Urothelium cell line (cell line): Measurements from ENCODE around the gene BEST1.
"Not testable (repeated sequence)": the region's sequence is repeated elsewhere in the genome, so short reads cannot be mapped to it uniquely, and the experiment has no call there.

Source experiments
- DNase-seq: peaks from one replicate; pipeline ENCODE4 v3.0.0; 2011; ENCODE audit warnings: low spot score, mixed read lengths
- FAIRE-seq: peaks from 2 replicates; lab custom pipeline; 2011; peaks lifted over from hg19 to GRCh38; lab: Jason Lieb, UNC

Gene BEST1

DNA sequence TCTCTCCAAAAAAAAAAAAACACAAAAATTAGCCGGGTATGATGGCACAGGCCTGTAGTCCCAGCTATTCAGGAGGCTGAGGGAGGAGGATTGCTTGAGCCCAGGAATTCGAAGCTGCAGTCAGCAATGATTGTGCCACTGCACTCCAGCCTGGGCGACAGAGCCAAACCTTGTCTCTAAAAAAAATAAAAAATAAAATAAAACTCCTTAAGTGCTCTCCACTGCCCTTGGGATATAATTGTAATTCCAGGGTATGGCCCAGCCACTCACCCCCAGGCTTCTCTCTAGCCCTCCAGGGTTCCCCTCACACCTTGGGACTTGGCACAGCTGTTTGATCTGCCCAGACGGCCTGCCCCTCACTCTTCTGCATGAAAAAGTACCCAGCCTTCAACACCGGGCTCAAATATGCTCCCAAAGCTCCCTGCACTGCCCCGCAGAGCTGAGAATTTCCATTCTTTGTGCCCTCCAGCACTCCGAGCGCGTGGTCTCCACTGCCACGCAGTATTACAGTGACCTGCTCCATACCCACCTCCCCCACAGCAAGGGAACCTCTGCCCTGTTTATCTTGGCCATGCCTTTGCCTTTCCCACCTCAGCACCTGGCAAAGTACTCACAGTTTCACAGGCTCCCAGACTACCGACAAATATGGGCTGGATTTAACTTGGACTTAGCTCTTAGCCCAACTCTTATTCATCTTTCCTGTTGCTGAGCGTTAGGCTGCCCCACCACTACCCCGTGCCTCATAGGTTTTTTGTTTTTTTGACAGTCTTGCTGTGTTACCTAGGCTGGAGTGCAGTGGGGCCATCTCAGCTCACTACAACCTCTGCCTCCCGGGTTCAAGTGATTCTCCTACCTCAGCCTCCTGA is 24.8 kb downstream of the BEST1 start:
- FAIRE-seq = no peak
- DNase-seq = no peak

DNA sequence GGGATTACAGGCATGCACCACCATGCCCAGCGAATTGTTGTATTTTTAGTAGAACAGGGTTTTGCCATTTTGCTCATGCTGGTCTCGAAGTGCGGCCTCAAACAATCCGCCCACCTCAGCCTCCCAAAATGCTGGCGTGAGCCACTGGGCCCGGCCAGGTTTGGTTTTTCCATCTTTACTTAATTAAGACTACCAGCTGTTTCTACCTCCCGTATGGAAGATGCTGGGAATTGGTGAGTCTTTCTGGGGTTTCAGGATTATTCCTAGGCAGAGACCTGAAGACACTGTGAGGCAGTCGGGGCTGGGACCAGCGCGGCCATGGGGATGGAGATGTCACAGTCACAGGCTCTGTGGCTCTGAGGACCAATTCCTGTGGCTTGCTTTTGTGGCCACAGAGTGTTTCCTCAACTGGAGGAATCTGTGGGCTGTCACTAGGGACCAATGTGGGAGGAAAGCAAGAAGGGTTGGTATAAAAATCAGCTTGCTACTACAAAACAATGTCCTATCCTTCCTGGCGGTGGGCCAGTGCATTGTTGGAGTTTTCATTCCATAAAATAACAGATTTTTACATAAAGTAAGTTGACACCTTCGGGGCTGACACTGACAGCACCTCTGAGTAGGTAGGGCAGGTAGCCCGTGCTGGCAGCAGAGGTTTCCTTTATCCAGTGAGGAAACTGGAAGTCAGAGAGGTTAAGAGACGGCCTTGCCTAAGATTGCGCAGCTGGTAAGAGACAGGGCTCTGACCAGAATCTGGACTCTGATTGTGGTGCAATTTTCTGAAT is 25.7 kb downstream of the BEST1 start:
- DNase-seq (no peak), FAIRE-seq (no peak)

DNA sequence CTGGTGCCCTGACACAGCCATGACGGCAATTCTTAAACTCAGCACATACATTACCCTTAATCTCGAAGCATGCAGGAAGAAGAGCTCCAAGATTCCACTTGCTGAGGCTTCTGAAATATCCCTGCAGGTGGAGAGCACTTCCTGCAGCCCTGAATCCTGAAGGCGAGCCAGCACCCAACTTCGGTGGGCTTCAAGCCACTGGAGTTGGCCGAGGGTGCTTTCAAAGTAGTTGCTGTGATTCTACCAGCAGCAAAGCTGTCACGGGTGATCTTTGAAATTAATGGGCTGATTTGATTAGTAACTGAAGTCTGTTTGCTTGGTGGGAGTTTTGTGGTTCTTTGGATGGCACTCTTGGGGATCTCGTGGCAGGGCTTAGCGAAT is 26.3 kb downstream of the BEST1 start:
- FAIRE-seq (no peak), DNase-seq (no peak)

DNA sequence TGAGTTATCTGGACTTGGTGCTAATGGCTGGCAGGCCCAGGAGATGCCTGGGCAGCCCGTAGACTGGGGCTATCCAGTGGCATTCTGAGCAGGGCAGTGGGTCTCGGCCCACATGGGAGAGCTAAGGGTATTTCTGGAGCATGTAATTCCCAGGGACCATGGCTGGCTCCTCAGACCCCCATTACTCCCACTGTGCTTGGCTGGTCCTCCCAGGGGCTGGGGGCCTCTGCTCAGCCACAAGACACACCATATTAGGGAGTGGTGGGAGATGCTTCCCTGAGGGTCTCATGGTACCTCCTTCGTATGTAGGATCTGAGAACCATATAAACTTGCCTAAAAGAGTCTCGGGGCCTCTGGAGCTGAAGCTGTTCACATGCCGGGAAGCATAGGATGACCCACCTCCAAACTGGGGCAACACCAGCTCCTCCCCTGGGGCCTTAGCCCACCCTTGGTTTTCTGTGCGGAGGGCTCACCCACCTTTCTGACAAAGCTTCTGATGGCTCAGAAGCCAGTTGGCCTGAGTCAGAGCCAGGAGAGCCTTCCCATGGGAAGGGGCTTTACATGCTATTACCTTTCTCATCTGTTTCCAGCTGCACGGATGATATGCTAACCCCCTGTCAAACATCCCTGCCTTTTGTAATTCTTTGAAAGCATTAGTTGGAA is 26.8 kb downstream of the BEST1 start:
- no peak for FAIRE-seq

DNA sequence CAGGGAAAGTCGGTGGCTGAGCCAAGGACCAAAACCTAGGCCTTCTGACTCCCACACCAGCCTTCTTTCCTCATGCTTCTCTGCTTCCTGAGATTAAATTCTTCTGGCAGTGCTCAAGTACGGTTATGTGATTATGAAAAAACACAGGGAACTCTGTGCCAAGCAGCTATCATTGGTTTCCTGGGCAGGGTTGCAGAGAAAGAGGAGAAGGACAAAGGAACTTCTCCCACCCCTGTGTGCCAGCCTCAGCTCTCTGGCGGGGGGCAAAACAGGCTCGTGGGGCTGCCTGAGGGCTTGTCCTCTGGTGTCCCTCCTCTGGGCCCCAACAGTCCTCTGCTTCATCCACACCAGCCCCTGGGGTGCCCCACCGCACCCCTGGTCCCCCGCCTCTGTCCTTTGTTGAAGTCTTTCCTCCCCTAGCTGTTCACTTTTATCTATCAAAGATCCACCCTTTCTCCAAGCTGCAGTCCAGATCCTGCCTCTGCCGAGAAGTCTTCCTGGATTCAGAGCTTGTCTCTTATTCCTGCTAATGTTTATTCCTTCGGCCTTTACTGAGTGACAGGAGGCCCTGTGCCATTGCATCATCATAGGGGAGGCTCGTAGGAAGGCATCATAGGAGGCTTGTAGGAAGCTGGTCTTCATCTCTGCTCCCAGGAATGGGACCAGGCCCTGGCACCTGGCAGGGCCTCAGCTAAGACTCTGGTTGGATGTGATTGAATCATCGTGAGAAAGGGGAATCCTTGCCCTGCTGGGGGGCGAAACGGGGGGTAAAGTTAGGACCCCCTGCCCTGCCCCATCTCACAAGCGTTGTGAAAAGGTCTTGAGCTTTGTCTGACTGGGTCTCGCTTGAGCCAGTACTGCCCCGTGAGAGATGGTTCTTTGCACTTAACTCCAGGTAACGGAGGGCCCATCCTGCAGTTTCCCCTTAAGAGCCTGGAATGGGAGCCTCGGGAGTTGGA is 28.8 kb downstream of the BEST1 start:
- DNase-seq (no peak), FAIRE-seq (no peak)

More for the DNA sequence above, 26.8 kb downstream of the BEST1 start:
- no peak for DNase-seq

DNA sequence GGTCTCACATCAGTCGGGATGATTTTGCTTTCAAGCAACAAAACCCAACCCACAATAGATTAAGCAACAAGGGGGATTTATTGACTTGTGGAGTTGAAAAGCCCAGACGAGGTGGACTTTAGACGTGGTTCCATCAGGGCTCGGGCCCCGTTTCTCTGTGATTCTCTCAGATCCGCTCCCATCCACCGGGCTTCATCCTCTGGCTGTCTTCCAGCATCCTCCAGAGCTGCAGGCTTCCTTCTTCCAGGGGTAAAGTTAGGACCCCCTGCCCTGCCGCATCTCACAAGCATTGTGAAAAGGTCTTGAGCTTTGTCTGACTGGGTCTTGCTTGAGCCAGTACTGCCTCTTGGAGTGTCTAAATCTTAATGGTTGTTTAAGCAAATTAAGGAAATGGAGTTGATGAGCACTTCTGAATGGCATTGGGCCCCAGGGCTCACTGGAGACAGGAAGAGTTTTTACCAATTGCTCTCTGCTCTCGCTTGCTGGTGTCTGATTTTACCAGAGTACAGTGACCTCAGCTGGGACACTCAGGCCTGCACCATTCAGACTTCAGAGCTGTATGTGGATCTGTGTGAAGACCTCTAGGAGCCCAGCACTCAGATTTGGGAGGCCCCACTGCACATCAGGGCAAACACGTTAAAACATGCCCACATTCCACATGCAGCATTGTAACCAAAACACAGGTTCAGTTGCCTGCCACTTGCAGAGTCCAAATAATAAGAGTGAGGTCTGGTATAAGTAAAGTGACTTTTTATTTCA is 30.8 kb downstream of the BEST1 start:
- DNase-seq = no peak
- FAIRE-seq = no peak

DNA sequence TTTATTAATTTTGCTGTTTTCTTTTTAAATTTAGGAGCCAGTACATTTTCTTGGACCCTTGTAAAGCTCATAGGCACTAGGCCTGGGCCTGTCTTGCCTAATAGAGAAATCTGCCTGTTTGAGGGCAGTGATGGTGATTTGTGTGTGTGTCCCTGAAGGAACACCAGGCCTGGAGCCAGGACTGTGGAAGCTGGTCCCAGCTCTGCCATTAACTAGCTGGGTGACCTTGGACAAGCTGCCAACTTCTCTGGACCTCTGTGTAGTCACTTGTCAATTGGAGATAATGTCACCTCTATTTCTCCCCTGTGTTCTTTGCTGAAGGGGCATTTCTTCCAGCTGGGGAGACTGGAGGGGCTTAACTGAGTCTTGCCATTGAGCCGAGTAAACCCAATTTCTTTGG is 33.3 kb downstream of the BEST1 start:
- FAIRE-seq = no peak
- no peak for DNase-seq

DNA sequence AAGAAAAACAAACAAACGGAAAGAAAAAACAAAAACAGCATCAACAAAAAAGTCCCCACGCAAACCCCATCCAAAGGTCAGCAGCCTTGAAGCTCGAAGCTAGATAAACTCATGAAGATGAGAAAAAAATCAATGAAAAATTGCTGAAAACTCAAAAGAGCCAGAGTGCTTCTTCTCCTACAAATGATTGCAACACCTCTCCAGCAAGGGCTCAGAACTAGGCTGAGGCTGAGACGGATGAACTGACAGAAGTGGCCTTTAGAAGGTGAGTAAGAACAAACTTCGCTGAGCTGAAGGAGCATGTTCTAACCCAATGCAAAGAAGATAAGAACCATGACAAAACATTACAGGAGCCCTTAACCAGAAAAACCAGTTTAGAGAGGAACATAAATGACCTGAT is 35.7 kb downstream of the BEST1 start:
- FAIRE-seq (no peak), DNase-seq (no peak)

DNA sequence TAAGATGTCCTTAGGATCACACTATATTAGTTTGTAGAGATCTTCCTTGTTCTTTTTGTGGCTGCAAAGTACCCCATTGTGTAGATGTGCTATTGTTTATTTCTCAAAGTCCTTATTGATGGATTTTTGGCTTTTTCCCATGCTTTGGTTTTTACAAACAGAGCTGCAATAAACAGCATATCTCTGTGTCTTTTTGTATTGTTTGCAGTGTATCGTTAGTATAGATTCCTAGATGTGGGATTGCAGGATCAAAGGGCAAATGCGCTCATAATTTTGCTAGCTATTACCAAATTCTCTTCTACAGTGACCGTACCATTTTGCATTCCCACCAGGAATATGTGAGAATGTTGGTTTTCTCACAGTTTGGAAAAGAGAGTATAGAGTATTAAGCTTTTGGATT is 44.8 kb downstream of the BEST1 start:
- no peak for DNase-seq
- no peak for FAIRE-seq

DNA sequence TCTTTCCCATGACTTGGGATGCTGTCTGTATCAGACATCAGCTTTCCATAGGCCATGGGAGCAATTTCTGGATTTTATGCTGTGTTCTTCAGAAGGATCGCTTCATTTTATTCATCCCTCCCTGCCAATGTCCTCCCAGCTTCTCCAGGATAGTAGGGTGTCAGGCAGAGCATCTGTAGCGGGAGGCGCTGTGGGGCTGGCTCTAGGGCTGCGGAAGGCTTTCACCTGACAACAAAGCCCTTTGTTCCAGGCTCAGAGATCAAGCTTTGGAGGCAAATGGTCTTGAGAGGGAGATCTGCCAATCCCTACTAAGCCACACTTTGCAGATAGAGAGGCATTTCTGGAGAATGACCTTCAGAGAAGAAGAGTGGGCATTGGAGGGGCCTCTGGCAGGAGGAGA is 46.8 kb downstream of the BEST1 start:
- DNase-seq (no peak), FAIRE-seq (no peak)

DNA sequence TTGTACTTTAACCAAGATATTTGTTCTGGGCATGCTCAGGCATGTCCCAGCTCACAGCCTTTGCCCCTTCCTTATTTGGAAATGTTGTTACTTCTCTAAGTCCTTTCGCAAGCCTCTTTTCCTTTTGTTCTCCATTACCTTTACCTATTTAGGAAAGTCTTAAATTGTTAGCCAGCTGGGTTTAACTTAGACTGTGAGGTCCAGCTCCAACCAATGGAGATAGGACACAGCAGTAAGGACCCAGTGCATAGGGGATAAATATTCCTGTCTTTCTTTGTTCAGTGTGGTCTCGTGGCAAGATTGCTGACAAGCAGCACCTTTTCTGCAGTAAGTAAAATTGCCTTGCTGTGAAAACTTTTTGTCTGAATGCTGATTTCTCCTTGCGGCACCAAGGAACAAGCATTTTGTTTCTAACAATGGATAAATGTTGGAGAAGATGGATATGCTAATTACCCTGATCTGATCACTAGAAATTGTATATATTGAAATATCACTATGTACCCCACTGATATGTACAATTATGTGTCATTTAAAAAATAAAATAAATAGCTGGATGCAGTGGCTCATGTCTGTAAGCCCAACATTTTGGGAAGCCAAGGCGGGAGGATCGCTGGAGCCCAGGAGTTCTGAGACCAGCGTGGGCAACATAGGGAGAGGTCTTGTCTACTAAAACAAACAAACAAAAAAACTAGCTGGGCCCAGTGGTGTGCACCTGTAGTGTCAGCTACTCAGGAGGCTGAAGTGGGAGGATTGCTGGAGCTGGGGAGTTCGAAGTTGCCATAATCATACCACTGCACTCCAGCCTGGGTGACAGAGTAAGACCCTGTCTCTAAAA is 49.2 kb downstream of the BEST1 start:
- no peak for DNase-seq
- FAIRE-seq = no peak

DNA sequence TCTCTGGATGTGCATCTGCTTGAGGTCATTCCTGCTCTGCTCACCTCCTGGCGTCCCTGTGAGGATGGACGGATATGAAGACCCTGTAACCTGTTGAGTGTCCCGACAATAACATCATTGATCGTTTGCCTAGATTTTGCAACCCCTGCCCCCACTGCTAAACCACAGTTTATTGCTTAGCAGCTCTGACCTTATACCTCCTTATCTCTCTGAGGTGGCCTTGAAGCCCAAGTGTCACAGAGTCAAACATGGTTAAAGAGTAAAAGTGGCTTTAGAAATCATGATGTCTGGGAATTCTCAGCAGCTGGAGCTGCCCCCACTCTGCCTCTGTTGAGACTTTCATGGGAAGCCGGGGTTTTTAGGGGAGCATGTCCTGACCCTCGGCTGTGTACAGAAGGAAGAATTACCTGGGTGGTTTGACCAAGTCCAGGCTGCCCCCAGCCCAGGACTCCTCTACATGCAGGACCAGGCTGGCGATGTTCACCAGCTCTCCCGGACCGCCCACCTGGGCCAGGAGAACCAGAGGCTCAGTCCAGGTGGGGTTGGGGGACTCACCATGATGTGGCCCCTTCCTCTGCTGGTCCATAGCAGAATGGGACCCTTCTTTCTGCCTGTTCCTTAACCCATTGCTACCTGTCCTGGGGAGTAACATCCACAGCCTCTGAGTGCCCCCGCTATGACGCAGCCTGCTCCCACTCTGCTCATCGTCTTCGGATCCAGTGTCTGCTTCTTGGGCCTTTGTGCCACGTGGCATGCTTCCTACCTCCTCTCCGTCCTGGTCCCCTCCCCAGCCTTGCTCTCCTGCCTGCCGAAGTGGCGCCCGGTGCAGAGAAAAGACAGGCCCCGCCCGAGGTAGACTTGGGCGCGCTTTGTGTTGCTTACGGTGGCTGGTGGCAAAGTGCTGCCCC is 50.6 kb downstream of the BEST1 start:
- DNase-seq (no peak), FAIRE-seq (no peak)

DNA sequence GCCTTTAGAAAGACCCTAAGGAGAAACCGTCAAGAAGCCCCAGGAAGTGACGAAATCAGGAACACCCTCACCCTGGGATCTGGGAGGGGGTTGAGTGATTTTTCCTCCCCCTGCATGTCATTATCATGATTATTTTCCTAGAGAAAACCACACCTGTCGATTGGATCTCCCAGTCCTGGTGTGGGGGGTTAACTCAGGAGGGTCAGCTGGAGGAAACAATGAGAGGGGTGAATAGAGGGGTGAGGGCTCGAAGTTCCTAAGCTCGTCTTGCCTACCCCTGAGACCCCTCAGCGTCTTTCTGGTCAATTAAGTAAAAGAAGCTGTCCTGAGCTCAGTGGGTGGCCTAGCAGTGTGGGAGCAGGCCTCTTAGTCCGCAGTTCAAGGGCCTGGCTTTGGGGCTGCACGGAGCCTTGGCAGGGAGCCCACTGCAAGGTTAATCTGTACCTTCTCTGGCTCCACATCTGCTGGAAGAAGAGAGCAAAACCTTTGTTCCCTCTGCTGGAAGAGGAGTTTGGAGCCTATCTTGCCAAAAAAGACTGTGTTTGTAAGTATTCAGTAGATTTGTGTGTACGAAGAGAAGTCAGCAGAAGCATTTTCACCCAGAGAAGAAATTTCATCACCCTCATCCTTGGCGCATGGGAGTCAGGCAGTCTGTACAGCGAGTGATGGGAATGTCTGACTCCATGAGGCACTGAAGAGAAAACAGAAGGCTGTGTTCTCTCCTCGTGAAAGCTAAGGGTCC is 51.5 kb downstream of the BEST1 start:
- no peak for DNase-seq
- FAIRE-seq = no peak

DNA sequence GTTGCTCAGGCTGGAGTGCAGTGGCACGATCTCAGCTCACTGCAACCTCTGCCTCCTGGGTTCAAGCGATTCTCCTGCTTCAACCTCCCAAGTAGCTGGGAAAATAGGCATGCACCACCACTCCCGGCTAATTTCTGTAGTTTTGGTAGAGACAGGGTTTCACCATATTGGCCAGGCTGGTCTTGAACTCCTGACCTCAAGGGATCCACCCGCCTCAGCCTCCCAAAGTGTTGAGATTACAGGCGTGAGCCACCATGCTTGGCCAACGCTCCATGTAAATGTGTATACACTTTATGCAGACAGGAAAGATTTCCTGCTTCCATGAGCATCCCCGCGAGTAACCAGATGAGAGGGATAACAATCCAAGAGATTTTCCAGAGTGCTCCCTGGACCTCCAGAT is 52.1 kb downstream of the BEST1 start:
- FAIRE-seq = not testable (repeated sequence)

DNA sequence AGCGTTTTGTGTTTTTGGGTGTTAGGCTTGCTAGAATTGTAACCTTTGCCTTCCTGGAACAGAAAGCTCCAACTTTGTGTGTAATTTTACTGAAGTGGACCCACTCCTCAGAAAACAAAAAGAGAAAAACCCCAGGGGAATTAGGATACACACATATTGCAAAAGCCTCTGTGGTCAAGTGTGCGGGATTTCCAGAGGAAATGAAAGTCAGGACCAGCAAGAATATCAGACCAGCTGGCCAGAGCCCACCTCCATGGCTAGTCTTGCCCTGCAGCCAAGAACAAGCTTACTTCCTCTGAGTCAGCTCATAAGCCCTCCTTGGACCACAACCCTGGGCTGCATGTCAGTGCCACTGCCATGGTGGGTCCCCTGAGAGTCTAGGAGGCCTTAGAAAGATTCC is 54.3 kb downstream of the BEST1 start:
- FAIRE-seq (no peak), DNase-seq (no peak)

More for the DNA sequence above, 52.1 kb downstream of the BEST1 start:
- not testable (repeated sequence) for DNase-seq

DNA sequence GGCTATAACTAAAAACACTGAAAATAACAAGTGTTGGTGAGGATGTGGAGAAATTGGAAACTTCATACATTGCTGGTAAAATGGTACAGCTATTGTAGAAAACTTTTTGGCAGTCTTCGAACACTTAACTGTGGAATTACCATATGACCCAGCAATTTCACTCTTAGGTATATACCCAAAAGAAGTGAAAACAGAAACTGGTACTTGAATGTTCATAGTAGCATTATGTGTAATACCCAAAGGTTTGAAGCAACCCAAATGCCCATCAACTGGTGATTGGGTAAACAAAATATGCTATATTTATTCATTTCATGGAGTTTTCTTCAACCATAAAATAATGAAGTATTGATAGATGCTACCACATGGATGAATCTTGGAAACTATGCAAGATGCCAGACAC is 58.0 kb downstream of the BEST1 start:
- FAIRE-seq = no peak
- no peak for DNase-seq

DNA sequence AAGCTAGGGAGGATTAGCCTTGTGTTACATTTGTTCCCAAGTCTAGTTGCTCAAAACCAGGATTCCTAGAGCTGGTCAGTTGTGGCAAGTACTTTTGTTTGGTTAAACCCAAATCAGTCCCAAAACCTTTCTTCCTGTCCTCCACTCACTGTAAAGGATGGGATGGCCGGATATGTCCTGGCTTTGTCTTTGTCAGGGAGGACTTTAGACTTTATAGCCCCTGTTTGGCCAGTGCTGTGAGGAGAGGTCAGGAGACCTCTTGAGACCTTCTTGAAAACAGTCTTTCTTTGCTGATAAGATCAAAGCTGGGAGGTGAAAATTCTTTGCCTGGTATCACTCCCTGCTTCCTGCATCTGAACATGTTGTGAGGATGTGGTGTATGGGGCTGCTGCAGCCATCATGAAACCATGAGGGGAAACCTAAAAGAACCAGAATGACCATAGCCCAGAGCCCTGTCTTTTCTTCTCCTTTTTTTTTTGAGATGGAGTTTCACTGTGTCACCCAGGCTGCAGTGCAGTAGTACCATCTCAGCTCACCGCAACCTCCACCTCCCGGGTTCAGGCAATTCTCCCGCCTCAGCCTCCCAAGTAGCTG is 60.9 kb downstream of the BEST1 start:
- no peak for DNase-seq
- no peak for FAIRE-seq
